HTR-8/SVneo (cell line): ENCODE data around the gene ABHD16A.
A peak's percentile ranks its signal among the peaks of the same experiment; 100 is the strongest.

Experiments
- DNase-seq: peaks from one replicate; pipeline ENCODE4 v3.0.0; 2011; ENCODE audit warnings: low spot score, mixed read lengths; ENCODE audit not compliant: insufficient read length
- FAIRE-seq: peaks from 2 replicates; lab custom pipeline; 2011; peaks lifted over from hg19 to GRCh38; lab: Jason Lieb, UNC

The ABHD16A gene

GRCh38 chr6:31691564-31692108, 11.5 kb downstream of the ABHD16A start:
- DNase-seq: no peak
- FAIRE-seq: no peak

- no peak for DNase-seq
- no peak for FAIRE-seq
Observed at GRCh38 chr6:31691078-31691463, 12.1 kb downstream of the ABHD16A start.

- DNase-seq: no peak
- no peak for FAIRE-seq
Observed at GRCh38 chr6:31690231-31691077, 12.7 kb downstream of the ABHD16A start.

- DNase-seq (no peak), FAIRE-seq (no peak)
Observed at GRCh38 chr6:31689249-31690110, 13.6 kb downstream of the ABHD16A start.

GRCh38 chr6:31687860-31688693, 15.0 kb downstream of the ABHD16A start:
- no peak for FAIRE-seq

GRCh38 chr6:31687321-31687720, 15.8 kb downstream of the ABHD16A start:
- no peak for DNase-seq
- FAIRE-seq: no peak

More at GRCh38 chr6:31687860-31688693, 15.0 kb downstream of the ABHD16A start:
- DNase-seq: no peak

GRCh38 chr6:31686483-31686882, 16.6 kb downstream of the ABHD16A start:
- DNase-seq (no peak), FAIRE-seq (no peak)

- DNase-seq (no peak), FAIRE-seq (no peak)
Observed at GRCh38 chr6:31683591-31683990, 19.5 kb downstream of the ABHD16A start.

GRCh38 chr6:31681135-31681671, 21.9 kb downstream of the ABHD16A start:
- DNase-seq: no peak

GRCh38 chr6:31680226-31681134, 22.6 kb downstream of the ABHD16A start, which contains the start of gene LY6G5C:
LY6G5C (minus strand) TSS chr6:31681067; CDS start chr6:31680373, 694 bp downstream.
- FAIRE-seq: peak; percentile 93
- peak; percentile 84 for DNase-seq

More at GRCh38 chr6:31681135-31681671, 21.9 kb downstream of the ABHD16A start:
- FAIRE-seq: no peak

- FAIRE-seq: no peak
Observed at GRCh38 chr6:31677955-31678354, 25.2 kb downstream of the ABHD16A start.

GRCh38 chr6:31676904-31677303, 26.2 kb downstream of the ABHD16A start:
- FAIRE-seq (no peak), DNase-seq (no peak)

More at GRCh38 chr6:31677955-31678354, 25.2 kb downstream of the ABHD16A start:
- DNase-seq: no peak

GRCh38 chr6:31676322-31676903, 26.7 kb downstream of the ABHD16A start:
- DNase-seq (no peak), FAIRE-seq (no peak)

GRCh38 chr6:31669676-31670075, 33.4 kb downstream of the ABHD16A start, which contains the start of gene LY6G5B:
LY6G5B (plus strand) TSS chr6:31669976; CDS start chr6:31670951, 975 bp downstream.
- DNase-seq (no peak), FAIRE-seq (no peak)

GRCh38 chr6:31666337-31666965, 36.7 kb downstream of the ABHD16A start:
- DNase-seq: no peak
- FAIRE-seq: no peak

GRCh38 chr6:31665501-31666336, 37.4 kb downstream of the ABHD16A start, which contains the start of gene CSNK2B:
CSNK2B (plus strand) TSS chr6:31666080; CDS start chr6:31666832, 752 bp downstream.
- FAIRE-seq (peak; percentile 60), DNase-seq (peak; percentile 95)
